Forelimb muscle (tissue), 1 donor: ENCODE measurements around the gene LANCL3. TPM values are rescaled to one million over a fixed set of nuclear protein-coding genes. Genes with fewer than 3 reads are reported as not detected.
"Not testable (repeated sequence)": the region's sequence is repeated elsewhere in the genome, so short reads cannot be mapped to it uniquely, and the experiment has no call there.

Source experiments
- DNase-seq: peaks from one replicate; pipeline ENCODE4 v3.0.0-alpha.2; 2013; ENCODE audit warnings: low read depth
- polyA plus RNA-seq: library from polyadenylated mRNA; unstranded; fragments of 120-200 nt; gene quantifications from one replicate; pipeline ENCODE4 v1.2.1, GENCODE V29; 2013; ENCODE audit not compliant: insufficient read length

Gene LANCL3
- polyA plus RNA-seq, 1 donor: 0.40 TPM

DNA sequence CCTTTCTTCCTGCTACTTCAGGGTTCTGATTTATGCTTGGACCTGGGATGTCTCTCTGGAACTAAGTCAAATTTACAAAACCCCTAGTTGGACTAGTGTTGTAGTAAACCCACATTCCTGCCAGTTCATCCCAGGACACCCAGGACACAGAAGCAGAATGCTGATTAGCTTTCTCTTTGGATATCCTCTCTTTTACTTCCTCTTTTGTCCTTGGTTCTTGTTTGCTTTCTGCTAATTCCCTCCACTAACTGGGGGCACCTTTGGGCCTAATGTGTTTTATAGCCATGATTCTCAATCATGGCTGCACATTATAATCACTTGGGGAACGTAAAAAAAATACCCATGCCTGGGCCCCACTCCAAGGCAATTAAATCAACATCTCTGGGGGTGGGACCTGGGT, 42.5 kb downstream of the LANCL3 start:
- no peak for DNase-seq

DNA sequence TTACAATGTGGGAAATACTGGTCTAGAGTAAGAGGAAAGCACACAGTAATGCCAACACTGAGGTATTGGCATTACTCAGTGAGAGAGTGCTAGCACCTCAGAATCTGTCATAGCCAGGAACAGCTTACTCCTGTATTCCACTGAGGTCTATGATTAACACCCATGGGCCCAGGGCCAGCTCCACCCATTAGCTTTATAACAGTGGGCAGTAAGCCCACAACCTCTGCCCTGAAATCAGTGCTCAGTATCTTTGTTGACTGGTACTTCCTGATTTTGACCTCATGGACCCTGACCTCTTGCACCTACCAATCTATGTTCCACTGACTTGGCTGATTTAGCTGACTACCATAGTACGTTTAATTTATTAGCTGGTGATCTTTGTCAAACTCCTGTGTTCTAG, 56.1 kb downstream of the LANCL3 start:
- no peak for DNase-seq

GRCh38 chrX:37638047-37638446, 66.6 kb downstream of the LANCL3 start:
- DNase-seq: no peak

GRCh38 chrX:37640142-37640541, 68.7 kb downstream of the LANCL3 start:
- DNase-seq: no peak

- no peak for DNase-seq
Observed at GRCh38 chrX:37641859-37642258, 70.4 kb downstream of the LANCL3 start.

DNA sequence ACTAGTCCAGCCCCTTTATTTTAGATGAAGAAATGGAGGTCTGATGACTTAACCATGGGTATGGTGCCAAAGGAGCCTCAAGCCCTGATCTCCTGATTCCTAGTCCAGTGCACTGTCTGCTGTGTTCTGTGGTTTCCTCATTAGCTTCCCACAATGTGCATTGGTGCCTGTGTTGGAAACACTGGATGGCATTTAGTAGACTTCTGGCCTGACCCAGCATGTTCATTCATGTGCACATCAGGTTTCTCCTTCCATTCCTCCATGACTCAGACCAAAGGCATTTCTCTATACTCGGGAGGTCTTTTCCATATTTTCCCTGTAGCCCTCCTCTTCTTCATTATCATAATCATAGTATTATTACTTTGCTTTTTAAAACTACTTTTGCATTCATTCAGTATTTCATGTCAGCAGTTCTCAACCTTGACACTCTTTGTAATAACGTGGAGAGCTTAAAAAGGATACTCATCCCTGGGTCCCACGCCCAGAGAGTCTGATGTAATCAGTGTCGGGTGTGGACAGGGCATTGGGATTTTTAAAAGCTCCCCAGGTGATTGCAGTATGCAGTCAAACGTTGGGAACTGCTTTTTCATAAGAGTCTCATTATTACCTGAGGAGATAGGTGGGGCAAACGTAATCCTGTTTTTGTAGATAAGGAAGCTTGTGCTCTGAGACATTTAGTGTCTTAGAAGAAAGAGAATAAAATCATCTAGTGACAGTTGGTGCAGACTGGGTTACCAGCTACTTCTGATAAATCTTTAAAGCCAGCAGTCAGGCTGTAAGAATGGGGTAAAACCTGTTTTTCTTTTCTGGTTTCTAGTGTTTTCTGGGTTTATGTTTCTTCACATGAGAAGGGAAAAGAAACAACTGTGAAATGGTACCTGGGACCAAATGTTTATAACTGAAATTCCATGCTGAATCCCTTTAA, 73.2 kb downstream of the LANCL3 start:
- no peak for DNase-seq

DNA sequence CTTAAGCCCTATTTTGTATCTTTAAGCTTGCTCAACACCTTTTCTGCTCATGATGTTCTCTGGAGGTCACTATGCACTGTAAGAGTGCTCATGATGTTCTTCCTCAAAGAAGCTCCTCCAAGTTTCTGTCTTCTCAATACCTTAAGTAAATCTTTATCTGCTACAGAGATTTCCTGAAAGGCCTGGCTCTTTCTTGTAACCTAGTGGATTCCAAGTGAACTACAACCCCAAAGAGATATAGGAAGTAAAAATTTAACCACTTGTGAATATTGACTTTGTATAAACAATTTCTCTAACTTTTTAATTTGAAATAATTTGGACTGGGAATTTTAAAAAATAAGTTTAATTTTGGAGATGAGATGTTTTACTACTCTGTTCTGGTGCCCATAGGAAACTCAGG, 74.8 kb downstream of the LANCL3 start:
- DNase-seq: no peak

- not testable (repeated sequence) for DNase-seq
Observed at GRCh38 chrX:37650879-37651278, 79.4 kb downstream of the LANCL3 start.

DNA sequence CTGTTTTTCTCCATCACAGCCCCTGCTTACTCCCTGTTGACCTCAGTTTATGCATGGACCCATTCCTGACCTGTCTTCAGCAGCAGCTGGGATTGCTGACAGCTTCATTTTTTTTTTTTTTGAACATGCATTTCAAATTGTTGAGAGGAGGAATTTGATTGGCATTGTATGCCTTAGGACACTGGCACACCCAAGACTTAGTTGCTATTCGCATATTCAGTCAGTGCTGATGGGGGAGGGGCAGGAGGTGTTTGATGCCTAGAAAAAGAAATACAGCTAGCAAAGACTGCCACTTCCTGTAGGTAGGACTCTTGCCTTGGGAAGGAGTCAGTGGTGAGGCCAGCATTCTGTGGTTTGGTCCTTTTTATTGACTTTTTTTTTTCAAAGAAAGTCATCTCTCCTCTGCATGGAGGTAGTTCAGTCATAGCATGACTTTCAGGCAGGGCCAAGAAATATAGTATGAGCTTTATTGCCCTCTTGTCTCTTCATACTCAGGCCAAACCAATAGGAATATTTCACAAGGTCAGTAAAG, 80.5 kb downstream of the LANCL3 start:
- DNase-seq: no peak

DNA sequence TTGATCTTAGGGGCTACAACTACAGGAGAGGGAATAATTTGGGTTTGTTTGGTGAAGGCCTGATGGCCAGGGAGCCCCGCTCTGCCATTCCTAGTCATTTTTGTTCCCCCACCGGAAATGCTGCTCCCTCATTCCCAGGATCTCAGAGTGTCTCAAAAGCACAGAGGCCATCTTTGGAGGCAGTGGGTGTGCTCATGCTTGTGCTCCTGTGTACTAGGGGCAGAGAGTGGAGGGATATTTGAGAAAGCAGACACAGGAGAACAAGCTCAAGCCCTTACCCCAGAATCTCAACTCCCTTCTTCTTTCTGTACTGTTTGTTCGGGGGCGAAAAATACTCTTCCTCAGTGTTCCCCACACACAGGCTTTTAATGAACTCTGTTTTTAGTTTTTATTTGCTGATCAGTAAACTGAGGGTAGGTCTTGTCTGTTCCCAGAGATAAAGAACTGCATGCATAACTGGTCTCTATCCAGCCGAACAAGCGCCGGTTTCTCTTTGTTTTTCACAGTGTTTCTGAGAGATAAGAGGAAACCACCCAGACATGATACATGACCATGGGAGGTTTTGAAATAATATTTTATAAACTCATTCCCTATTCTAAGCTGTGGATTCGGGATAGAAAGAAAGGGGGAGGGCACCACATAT, 81.2 kb downstream of the LANCL3 start:
- no peak for DNase-seq

DNA sequence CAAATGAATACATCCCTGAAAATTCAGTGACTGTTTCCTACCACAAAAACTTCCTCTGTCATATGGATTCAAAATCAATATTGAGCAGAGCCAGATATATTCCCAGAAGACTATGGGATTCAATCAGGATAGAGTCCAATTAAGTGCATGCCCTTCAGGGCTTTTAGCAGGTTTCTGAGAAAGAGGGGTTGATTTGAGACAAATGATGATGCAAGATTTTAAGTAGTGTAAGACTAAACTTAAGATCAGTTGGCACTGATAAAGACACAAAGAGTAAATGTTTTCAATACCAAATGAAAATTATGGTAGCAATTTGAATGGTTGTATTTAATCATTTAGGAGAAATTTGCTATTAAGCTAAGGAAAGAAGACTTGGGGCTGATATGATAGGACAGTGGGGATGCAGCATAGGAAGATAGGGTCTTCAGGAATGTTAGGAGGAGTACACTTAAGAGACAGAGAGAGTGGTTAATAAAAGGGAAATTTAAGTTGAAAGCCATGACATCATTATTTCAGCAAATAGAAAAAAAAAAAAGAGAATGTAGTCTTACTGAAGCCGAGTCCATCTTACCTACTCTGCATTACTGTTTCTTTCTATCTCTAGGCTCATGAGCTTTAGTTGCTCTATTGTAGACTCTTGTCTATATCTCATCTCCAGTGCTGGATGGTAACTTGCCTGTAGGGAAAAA, 82.1 kb downstream of the LANCL3 start:
- DNase-seq: no peak

DNA sequence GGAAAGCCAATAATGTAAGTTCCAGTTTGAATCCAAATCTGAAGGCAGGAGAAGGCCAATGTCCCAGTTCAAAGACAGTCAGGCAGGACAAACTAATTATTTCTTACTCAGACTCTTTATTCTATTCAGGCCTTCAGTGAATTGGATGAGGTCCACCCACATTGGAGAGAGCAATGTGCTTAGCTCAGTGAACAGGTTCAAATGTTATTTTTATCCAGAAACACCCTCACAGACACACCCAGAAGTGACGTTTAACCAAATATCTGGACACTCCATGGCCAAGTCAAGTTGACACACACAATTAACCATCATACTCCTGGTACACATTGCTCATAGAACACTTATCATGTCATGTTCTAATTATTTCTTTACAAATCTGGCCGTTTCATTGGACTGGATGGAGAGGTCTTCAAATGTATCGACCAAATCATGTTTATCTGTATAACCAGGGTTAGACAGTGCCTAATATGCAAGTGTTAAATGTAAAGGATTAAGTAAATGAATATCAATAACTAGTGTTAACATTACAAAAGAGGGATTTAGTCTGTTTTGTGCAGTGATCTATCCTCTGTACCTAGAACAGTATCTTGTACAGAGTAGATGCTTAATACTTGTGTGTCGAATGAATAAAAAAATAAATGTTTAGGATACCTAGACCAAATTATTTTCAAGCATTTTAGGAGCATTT, 87.0 kb downstream of the LANCL3 start:
- no peak for DNase-seq

GRCh38 chrX:37659047-37659446, 87.6 kb downstream of the LANCL3 start:
- no peak for DNase-seq

- DNase-seq: no peak
Observed at GRCh38 chrX:37662181-37662580, 90.7 kb downstream of the LANCL3 start.

DNA sequence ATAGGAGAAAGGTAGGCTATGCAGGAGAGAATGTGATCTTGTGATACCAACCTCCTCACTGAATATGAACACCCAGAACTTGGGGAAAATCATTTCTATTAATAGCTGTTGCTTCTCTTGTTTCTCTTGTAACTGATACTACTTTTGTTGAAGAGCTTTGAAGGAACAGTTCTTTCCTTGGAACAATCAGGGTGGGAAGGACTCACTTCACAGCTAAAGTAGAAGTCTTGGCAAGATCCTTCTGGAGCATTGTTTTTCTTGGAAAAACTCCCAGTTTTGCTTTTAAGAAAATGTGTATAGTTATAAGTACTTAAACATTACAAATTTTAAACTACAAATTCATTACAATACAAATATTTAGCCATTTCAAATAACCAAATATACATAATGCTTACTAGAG, 95.1 kb downstream of the LANCL3 start:
- DNase-seq: no peak

- no peak for DNase-seq
Observed at GRCh38 chrX:37667141-37667540, 95.7 kb downstream of the LANCL3 start.

- no peak for DNase-seq
Observed at GRCh38 chrX:37672563-37672962, 101.1 kb downstream of the LANCL3 start.

GRCh38 chrX:37676811-37677210, 105.3 kb downstream of the LANCL3 start:
- no peak for DNase-seq

GRCh38 chrX:37677243-37677642, 105.8 kb downstream of the LANCL3 start:
- DNase-seq: no peak

DNA sequence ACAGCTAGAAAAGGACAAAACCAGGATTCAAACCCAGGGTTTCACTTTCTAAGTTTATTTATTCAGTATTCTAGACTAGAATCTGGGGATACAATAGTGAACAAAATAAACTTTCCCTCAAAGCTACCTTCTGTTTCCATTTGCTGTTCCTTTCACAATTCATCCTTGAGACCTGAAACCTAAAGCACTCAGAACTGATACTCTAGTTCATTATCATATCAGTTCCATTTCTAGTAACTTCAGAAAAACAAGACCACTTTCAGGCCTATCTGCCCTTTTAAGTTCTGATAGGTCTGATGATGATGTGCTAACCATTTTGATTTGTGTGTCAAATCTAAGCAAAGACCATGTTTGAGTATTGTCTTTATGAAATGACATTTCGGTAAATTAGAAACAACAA, 106.3 kb downstream of the LANCL3 start:
- DNase-seq: no peak

GRCh38 chrX:37678574-37678973, 107.1 kb downstream of the LANCL3 start:
- DNase-seq: no peak

DNA sequence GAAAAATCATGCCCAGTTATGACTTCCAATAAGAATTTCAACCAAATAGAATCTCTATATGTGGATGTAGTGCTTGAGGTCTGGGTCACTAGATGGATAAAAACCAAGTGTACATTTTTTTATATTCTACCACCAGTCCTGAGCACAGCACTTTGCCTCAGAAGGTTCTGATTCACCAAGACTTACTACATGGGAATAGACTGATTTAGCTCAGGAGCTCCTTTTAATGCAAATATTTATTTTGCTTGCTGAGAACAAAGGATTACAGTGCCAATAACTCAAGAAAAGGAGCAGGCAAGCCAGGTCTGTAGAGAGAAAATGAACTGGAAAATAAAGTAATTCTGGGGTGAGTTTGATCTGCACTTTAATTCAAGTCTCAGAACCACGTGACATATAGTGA, 107.8 kb downstream of the LANCL3 start:
- no peak for DNase-seq
